ENCODE data around the gene CCM2L.

Gene CCM2L

GRCh38 chr20:32068174-32068573 lies 57.9 kb downstream of the CCM2L start:
- DNase-seq, result no peak
- H2BK120ac ChIP-seq (ENCODE audit: insufficient read depth, low read length, poor library complexity), result no peak overlapping the region
- no peak overlapping the region for H4K12ac ChIP-seq (ENCODE audit: low read depth, low read length)
- no peaks in the 10 kb centered on the region for H3K79me2 ChIP-seq (ENCODE audit: control insufficient read depth, insufficient read depth, low read length, poor library complexity)
- H3K14ac ChIP-seq (ENCODE audit: low read length), result no peak overlapping the region
- H2AFZ ChIP-seq (ENCODE audit: insufficient read depth, low read length, poor library complexity), result no peak overlapping the region
- H4K91ac ChIP-seq (ENCODE audit: low read depth, low read length), result no peak overlapping the region
- H3K36me3 ChIP-seq (ENCODE audit: control insufficient read depth in 1 of 2, insufficient read depth in 2 of 2, low read length in 2 of 2), result no peaks in the 10 kb centered on the region
- H3K18ac ChIP-seq (ENCODE audit: low read length), result no peak overlapping the region
- H3K4me1 ChIP-seq (ENCODE audit: control insufficient read depth in 1 of 2, insufficient read depth in 2 of 2, low read length in 2 of 2), result peaks cover 0 to 2% of the 10 kb centered on the region in 2 experiments
- no peak overlapping the region for H2BK5ac ChIP-seq (ENCODE audit: low read depth, low read length, poor library complexity)
- no peaks in the 10 kb centered on the region for H3K79me1 ChIP-seq (ENCODE audit: low read length)
- H4K8ac ChIP-seq (ENCODE audit: low read depth, low read length), result no peak overlapping the region
- H3K4me2 ChIP-seq (ENCODE audit: low read length), result no peak overlapping the region
- H3K27me3 ChIP-seq (ENCODE audit: insufficient read depth, low read length), result no peaks in the 10 kb centered on the region
- H3K4me3 ChIP-seq (ENCODE audit: low read depth, low read length), result no peak overlapping the region
- H2BK12ac ChIP-seq (ENCODE audit: low read length), result no peak overlapping the region
- no peaks in the 10 kb centered on the region for H3K9me3 ChIP-seq (ENCODE audit: insufficient read depth, low read depth, low read length)
- H2AK5ac ChIP-seq (ENCODE audit: low read length), result no peak overlapping the region
- H3K9ac ChIP-seq (ENCODE audit: low read length), result no peak overlapping the region
- WGBS (ENCODE audit: extremely low coverage, insufficient coverage, insufficient read length), result no CpG with 5 or more reads among the region's 2 CpGs
- no peak overlapping the region for H3K4ac ChIP-seq (ENCODE audit: low read depth, low read length)
- H3K23ac ChIP-seq (ENCODE audit: low read length), result no peak overlapping the region
- no peak overlapping the region for H3K27ac ChIP-seq (ENCODE audit: low read depth, low read length)

DNA sequence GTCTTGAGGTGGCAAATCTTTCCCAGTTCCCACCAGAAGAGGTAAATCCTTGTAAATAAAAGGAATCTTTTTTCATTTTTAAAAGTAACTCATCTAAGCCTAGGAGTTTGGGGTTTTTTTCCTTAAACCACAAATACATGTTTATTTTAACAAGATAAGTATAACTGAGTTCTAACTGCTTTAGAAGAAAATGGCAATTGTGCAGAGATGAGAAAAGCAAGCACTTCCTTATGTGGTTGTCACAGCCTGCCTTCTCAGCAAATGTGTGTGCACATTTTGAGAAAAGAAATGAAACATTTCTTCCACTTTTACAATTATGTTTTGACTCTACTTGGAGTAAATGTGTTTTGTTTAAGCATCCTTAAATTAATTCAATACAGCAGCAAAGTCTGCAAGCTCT lies 59.5 kb downstream of the CCM2L start:
- Histone ChIP-seq H3K36me3 (ENCODE audit: control insufficient read depth in 1 of 2, insufficient read depth in 2 of 2, low read length in 2 of 2) (no peaks in the 10 kb centered on the region), H3K79me2 (ENCODE audit: control insufficient read depth, insufficient read depth, low read length, poor library complexity) (no peaks in the 10 kb centered on the region), H2BK5ac (ENCODE audit: low read depth, low read length, poor library complexity) (no peak overlapping the region), H3K27me3 (ENCODE audit: insufficient read depth, low read length) (no peaks in the 10 kb centered on the region), H3K14ac (ENCODE audit: low read length) (no peak overlapping the region), H3K4ac (ENCODE audit: low read depth, low read length) (no peak overlapping the region), H3K23ac (ENCODE audit: low read length) (no peak overlapping the region), H3K18ac (ENCODE audit: low read length) (no peak overlapping the region), H3K9me3 (ENCODE audit: insufficient read depth, low read depth, low read length) (no peaks in the 10 kb centered on the region), H2BK120ac (ENCODE audit: insufficient read depth, low read length, poor library complexity) (no peak overlapping the region), H2AFZ (ENCODE audit: insufficient read depth, low read length, poor library complexity) (no peak overlapping the region), H3K4me3 (ENCODE audit: low read depth, low read length) (no peak overlapping the region), H3K9ac (ENCODE audit: low read length) (no peak overlapping the region), H4K12ac (ENCODE audit: low read depth, low read length) (no peak overlapping the region), H4K8ac (ENCODE audit: low read depth, low read length) (no peak overlapping the region), H3K79me1 (ENCODE audit: low read length) (no peaks in the 10 kb centered on the region), H3K4me1 (ENCODE audit: control insufficient read depth in 1 of 2, insufficient read depth in 2 of 2, low read length in 2 of 2) (peaks cover 0 to 2% of the 10 kb centered on the region in 2 experiments), H2BK12ac (ENCODE audit: low read length) (no peak overlapping the region), H4K91ac (ENCODE audit: low read depth, low read length) (no peak overlapping the region), H2AK5ac (ENCODE audit: low read length) (no peak overlapping the region), H3K4me2 (ENCODE audit: low read length) (no peak overlapping the region), H3K27ac (ENCODE audit: low read depth, low read length) (no peak overlapping the region)
- no peak for DNase-seq

GRCh38 chr20:32070282-32070681 lies 60.0 kb downstream of the CCM2L start:
- Histone ChIP-seq H3K18ac (ENCODE audit: low read length) (no peak overlapping the region), H3K14ac (ENCODE audit: low read length) (no peak overlapping the region), H2BK120ac (ENCODE audit: insufficient read depth, low read length, poor library complexity) (no peak overlapping the region), H2BK12ac (ENCODE audit: low read length) (no peak overlapping the region), H3K4ac (ENCODE audit: low read depth, low read length) (no peak overlapping the region), H2AFZ (ENCODE audit: insufficient read depth, low read length, poor library complexity) (no peak overlapping the region), H4K8ac (ENCODE audit: low read depth, low read length) (no peak overlapping the region), H3K27ac (ENCODE audit: low read depth, low read length) (no peak overlapping the region), H2AK5ac (ENCODE audit: low read length) (no peak overlapping the region), H3K79me2 (ENCODE audit: control insufficient read depth, insufficient read depth, low read length, poor library complexity) (no peaks in the 10 kb centered on the region), H3K4me3 (ENCODE audit: low read depth, low read length) (no peak overlapping the region), H4K91ac (ENCODE audit: low read depth, low read length) (no peak overlapping the region), H3K23ac (ENCODE audit: low read length) (no peak overlapping the region), H2BK5ac (ENCODE audit: low read depth, low read length, poor library complexity) (no peak overlapping the region), H3K36me3 (ENCODE audit: control insufficient read depth in 1 of 2, insufficient read depth in 2 of 2, low read length in 2 of 2) (no peaks in the 10 kb centered on the region), H3K9me3 (ENCODE audit: insufficient read depth, low read depth, low read length) (no peaks in the 10 kb centered on the region), H4K12ac (ENCODE audit: low read depth, low read length) (no peak overlapping the region), H3K27me3 (ENCODE audit: insufficient read depth, low read length) (no peaks in the 10 kb centered on the region), H3K79me1 (ENCODE audit: low read length) (no peaks in the 10 kb centered on the region), H3K4me1 (ENCODE audit: control insufficient read depth in 1 of 2, insufficient read depth in 2 of 2, low read length in 2 of 2) (peaks cover 0 to 2% of the 10 kb centered on the region in 2 experiments), H3K4me2 (ENCODE audit: low read length) (no peak overlapping the region), H3K9ac (ENCODE audit: low read length) (no peak overlapping the region)
- WGBS (ENCODE audit: extremely low coverage, insufficient coverage, insufficient read length), result no CpG with 5 or more reads among the region's 1 CpG
- no peak for DNase-seq

DNA sequence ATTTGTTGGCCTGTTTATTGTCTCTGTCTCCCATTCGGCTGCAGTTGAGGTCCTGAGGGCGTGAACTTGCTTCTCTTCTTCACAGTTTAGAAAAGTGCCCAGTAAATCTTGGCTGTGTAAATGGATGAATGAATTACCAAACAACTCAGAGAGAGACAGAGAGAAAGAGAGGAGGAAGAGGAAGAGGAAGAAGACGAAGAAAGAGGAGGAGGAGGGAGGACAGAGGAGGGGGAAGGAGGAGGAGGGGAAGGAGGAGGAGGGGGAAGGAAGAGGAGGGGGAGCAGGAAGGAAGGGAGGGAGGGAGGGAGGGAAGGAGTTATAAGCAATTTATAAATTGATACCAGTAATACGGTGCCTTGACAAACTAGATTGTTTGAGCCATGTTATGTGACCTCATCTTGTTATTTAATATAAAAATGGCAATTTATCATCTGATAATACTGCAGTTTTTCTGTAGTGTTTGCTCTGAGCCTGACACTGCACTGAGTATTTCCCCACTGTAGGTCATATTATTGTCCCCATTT lies 60.5 kb downstream of the CCM2L start:
- H3K14ac ChIP-seq (ENCODE audit: low read length), result no peak overlapping the region
- WGBS (ENCODE audit: extremely low coverage, insufficient coverage, insufficient read length), result no CpG with 5 or more reads among the region's 4 CpGs
- peaks cover 0 to 2% of the 10 kb centered on the region in 2 experiments for H3K4me1 ChIP-seq (ENCODE audit: control insufficient read depth in 1 of 2, insufficient read depth in 2 of 2, low read length in 2 of 2)
- H2BK12ac ChIP-seq (ENCODE audit: low read length), result no peak overlapping the region
- no peak overlapping the region for H3K18ac ChIP-seq (ENCODE audit: low read length)
- no peak overlapping the region for H2AK5ac ChIP-seq (ENCODE audit: low read length)
- H3K4ac ChIP-seq (ENCODE audit: low read depth, low read length), result no peak overlapping the region
- H4K91ac ChIP-seq (ENCODE audit: low read depth, low read length), result no peak overlapping the region
- no peak overlapping the region for H4K12ac ChIP-seq (ENCODE audit: low read depth, low read length)
- H2BK120ac ChIP-seq (ENCODE audit: insufficient read depth, low read length, poor library complexity), result no peak overlapping the region
- no peak overlapping the region for H2AFZ ChIP-seq (ENCODE audit: insufficient read depth, low read length, poor library complexity)
- H3K23ac ChIP-seq (ENCODE audit: low read length), result no peak overlapping the region
- DNase-seq, result no peak
- H3K4me3 ChIP-seq (ENCODE audit: low read depth, low read length), result no peak overlapping the region
- H3K79me1 ChIP-seq (ENCODE audit: low read length), result no peaks in the 10 kb centered on the region
- H3K27me3 ChIP-seq (ENCODE audit: insufficient read depth, low read length), result no peaks in the 10 kb centered on the region
- H4K8ac ChIP-seq (ENCODE audit: low read depth, low read length), result no peak overlapping the region
- no peak overlapping the region for H3K4me2 ChIP-seq (ENCODE audit: low read length)
- no peaks in the 10 kb centered on the region for H3K9me3 ChIP-seq (ENCODE audit: insufficient read depth, low read depth, low read length)
- no peaks in the 10 kb centered on the region for H3K79me2 ChIP-seq (ENCODE audit: control insufficient read depth, insufficient read depth, low read length, poor library complexity)
- H2BK5ac ChIP-seq (ENCODE audit: low read depth, low read length, poor library complexity), result no peak overlapping the region
- no peak overlapping the region for H3K9ac ChIP-seq (ENCODE audit: low read length)
- no peaks in the 10 kb centered on the region for H3K36me3 ChIP-seq (ENCODE audit: control insufficient read depth in 1 of 2, insufficient read depth in 2 of 2, low read length in 2 of 2)
- no peak overlapping the region for H3K27ac ChIP-seq (ENCODE audit: low read depth, low read length)
